Stomach smooth muscle (tissue), 2 donors: ENCODE measurements around the gene MANF.

Experiments
- H3K27ac ChIP-seq: one replicate; pipeline ENCODE4 v1.7.0; 2013; ENCODE audit warnings: mild to moderate bottlenecking, low read length, inconsistent platforms
- H3K27me3 ChIP-seq, 2 donors: one replicate each; pipeline ENCODE4 v1.7.0; 2013; ENCODE audit warnings: low read length in 2 of 2; ENCODE audit not compliant: insufficient read depth in 2 of 2, control insufficient read depth in 1 of 2
- H3K36me3 ChIP-seq, 2 donors: one replicate each; pipeline ENCODE4 v1.7.0; 2013; ENCODE audit warnings: low read length in 2 of 2; ENCODE audit not compliant: control insufficient read depth in 2 of 2, insufficient read depth in 2 of 2
- H3K4me1 ChIP-seq: one replicate; pipeline ENCODE4 v1.7.0; 2013; ENCODE audit warnings: low read length; ENCODE audit not compliant: control insufficient read depth, insufficient read depth
- H3K4me3 ChIP-seq, 2 donors: one replicate each; pipeline ENCODE4 v1.7.0; 2013; ENCODE audit warnings: low read length in 2 of 2
- H3K9ac ChIP-seq, 2 donors: one replicate each; pipeline ENCODE4 v1.7.0; 2013; ENCODE audit warnings: low read length in 2 of 2, mild to moderate bottlenecking in 1 of 2
- H3K9me3 ChIP-seq, 2 donors: one replicate each; pipeline ENCODE4 v1.7.0; 2013; ENCODE audit warnings: low read length in 2 of 2; ENCODE audit not compliant: control insufficient read depth in 2 of 2
- donor health status: healthy.
- donor health status: Pancreatic carcinoma.

Gene MANF

DNA sequence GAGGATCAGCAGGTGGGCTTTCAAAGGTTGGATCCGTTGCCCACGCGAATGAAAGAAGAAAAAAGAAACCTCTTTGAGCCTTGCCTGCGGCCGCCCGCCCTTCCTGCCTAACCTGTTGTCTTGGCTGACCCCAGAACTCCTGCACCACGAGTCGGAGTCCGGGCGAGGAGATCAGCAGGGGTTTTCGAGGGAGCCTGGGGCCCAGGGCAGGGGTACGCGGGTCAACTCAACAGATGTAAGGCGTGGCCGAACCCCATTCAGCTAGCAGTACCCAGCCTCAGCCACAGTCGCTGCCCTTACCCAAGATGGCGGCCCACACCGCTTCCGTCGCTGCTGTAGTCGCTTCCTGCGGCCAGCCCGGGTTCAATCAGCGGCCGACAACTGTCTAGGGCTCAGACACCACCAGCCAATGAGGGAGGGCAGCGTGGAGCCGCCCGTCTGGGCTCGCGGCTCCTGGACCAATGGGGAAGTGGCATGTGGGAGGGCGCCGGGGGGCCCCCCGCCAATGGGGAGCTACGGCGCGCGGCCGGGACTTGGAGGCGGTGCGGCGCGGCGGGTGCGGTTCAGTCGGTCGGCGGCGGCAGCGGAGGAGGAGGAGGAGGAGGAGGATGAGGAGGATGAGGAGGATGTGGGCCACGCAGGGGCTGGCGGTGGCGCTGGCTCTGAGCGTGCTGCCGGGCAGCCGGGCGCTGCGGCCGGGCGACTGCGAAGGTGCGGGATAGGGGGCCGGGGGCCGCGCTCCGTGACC is at the start of gene MANF:
Gene MANF, plus strand, starts transcription at position 566 of the 748 bp plus-strand sequence. Its CDS starts 52 bp downstream, at position 618.
- H3K4me1 ChIP-seq = peaks cover 30% of the 10 kb centered on the region
- no peaks in the 10 kb centered on the region for H3K27me3 ChIP-seq
- H3K36me3 ChIP-seq = peaks cover 12 to 22% of the 10 kb centered on the region in 2 donors
- peak within 1 kb of the TSS; percentile 94 to 99 for H3K4me3 ChIP-seq
- no peaks in the 10 kb centered on the region for H3K9me3 ChIP-seq
- peak within 1 kb of the TSS; percentile 95 for H3K27ac ChIP-seq
- peak within 1 kb of the TSS; percentile 96 for H3K9ac ChIP-seq

DNA sequence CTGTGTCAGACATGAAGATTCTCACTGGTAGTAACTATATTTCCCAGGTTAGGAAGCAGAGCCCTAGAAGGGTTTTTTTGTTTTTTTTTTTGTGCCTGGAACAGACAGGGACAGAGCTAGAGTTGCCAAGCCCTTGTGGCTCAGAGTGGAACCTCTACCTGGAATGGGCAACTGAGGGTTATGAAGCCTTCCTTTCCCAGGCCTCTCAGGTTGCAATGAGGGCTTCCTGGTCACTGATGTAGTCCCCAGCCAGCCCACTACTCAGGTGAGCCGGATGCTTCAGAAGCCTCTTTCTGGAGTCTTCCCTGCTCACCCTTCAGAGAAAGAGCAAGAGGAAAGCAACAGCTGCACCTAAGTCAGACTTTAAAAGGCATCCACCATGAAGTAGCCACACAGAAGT is 48.8 kb upstream of the MANF start:
- H3K9me3 ChIP-seq = no peaks in the 10 kb centered on the region
- no peaks in the 10 kb centered on the region for H3K27me3 ChIP-seq
- H3K36me3 ChIP-seq = peaks cover 5 to 8% of the 10 kb centered on the region in 2 donors
- no peak overlapping the region for H3K4me3 ChIP-seq
- H3K27ac ChIP-seq = no peak overlapping the region
- H3K9ac ChIP-seq = no peak overlapping the region
- peaks cover 7% of the 10 kb centered on the region for H3K4me1 ChIP-seq

DNA sequence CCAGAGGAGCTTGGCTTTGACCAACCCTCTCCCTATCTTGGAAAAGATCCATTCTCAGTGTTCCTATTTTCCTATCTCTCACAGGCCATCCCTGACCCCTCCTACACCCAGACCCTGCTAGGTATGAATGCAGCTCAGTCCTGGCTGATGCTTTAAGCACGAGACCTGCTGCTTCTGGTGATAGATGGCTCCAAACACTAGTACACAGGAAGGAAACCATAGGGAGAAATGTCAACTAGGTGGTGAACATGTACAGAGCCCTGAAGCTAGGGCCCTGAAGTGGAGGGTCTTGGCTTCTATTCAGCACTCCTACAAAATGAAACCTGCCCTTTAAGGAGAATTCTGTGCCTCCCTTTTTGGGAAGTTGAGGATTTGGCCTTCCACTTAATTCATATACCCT is 47.4 kb upstream of the MANF start:
- no peak overlapping the region for H3K4me3 ChIP-seq
- no peaks in the 10 kb centered on the region for H3K27me3 ChIP-seq
- no peak overlapping the region for H3K9ac ChIP-seq
- peaks cover 7% of the 10 kb centered on the region for H3K4me1 ChIP-seq
- peaks cover 4 to 7% of the 10 kb centered on the region in 2 donors for H3K36me3 ChIP-seq
- no peak overlapping the region for H3K27ac ChIP-seq
- H3K9me3 ChIP-seq = no peaks in the 10 kb centered on the region

DNA sequence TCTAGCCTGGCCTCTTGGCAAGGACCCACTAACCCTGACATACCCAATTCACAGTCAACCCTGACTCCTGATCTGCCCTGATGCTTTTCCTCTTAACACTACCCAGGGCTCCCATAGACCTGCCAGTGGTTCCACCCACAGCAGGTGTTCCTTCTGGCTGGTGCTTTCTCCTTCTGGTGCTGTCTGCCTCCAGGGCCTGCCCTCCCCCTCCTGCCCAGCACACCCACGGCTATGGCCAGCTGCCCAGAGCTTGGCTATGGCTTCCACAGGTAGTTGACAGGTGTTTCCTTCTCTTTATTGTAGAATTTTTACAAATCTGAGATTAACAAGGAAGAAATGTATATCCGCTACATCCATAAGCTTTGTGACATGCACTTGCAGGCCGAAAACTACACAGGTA is 46.5 kb upstream of the MANF start:
- H3K27ac ChIP-seq = no peak overlapping the region
- no peaks in the 10 kb centered on the region for H3K9me3 ChIP-seq
- H3K36me3 ChIP-seq = peaks cover 0 to 5% of the 10 kb centered on the region in 2 donors
- H3K9ac ChIP-seq = no peak overlapping the region
- no peaks in the 10 kb centered on the region for H3K27me3 ChIP-seq
- no peak overlapping the region for H3K4me3 ChIP-seq
- H3K4me1 ChIP-seq = peaks cover 7% of the 10 kb centered on the region

DNA sequence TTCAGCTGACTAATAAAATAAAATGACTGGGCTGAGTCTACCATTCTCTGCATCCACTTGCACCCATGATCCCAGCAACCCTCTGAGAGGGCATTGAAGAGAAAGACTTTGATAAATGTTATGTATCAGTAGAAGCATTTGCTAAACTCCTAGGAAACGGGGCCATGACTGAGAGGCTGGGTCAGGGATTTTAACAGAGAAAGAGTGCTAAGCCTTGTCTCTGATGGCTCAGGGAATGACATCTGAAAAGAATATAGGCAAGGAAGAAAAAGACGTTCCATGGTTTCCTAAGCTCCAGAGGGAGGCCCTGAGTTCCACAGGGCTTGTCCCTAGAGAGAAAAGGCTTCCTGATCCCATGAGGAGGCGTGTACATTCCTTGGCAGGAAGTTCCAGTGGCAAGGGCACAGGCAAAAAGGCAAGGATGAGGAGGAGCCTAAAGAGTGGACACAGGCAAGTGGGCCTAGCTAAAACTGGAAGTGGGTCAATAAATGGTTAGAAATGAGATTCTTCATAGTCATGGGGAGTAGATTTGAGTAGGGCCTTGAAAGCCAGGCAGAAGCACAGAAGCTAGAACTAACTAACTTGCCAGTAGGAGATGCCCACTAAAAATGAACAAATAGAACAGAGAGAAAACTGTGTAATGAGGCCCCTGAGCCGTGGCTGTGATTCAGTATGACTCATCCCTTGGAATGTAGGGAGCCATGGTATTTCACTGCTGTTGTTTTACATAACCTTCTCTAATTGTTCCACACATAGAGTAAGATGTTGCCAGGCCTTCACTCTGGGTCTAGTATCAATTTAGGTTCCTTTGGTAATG is 44.9 kb upstream of the MANF start:
- H3K4me3 ChIP-seq = no peak overlapping the region
- peak overlapping the region; percentile 81 for H3K27ac ChIP-seq
- H3K27me3 ChIP-seq = no peaks in the 10 kb centered on the region
- H3K9ac ChIP-seq = no peak overlapping the region
- no peaks in the 10 kb centered on the region for H3K9me3 ChIP-seq
- peaks cover 0 to 5% of the 10 kb centered on the region in 2 donors for H3K36me3 ChIP-seq
- H3K4me1 ChIP-seq = peaks cover 7% of the 10 kb centered on the region

DNA sequence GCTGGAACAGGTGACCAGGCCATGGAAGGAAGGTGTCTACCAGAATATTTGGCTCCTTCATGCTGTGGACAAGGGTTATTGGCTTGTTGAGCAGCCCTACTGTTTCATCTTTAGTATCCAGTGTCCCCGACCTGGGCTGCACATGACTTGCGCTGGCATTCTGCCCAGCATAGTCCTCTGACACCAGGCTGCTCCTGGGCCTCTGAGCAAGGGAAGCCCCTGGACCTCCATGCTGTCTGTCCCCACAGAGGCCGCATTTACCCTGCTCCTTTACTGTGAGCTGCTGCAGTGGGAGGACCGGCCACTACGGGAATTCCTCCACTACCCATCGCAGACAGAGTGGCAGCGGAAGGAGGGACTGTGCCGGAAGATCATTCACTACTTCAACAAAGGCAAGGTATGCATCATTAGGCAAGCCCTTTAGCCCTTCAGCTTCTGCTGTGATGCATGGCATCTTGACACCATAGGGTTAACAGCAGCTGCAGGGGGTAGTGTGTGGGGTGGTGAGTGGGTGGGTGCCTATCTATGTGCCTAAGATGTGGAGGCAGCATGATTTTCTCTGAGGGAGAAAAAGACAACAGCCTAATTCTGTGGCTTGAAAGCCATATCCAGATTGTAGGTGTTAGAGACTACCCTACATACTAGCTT is 44.0 kb upstream of the MANF start:
- Histone ChIP-seq H3K9ac (no peak overlapping the region), H3K27ac (peak overlapping the region; percentile 81), H3K4me3 (no peak overlapping the region), H3K27me3 (no peaks in the 10 kb centered on the region), H3K9me3 (no peaks in the 10 kb centered on the region), H3K36me3 (peaks cover 0 to 5% of the 10 kb centered on the region in 2 donors), H3K4me1 (peaks cover 7% of the 10 kb centered on the region)

DNA sequence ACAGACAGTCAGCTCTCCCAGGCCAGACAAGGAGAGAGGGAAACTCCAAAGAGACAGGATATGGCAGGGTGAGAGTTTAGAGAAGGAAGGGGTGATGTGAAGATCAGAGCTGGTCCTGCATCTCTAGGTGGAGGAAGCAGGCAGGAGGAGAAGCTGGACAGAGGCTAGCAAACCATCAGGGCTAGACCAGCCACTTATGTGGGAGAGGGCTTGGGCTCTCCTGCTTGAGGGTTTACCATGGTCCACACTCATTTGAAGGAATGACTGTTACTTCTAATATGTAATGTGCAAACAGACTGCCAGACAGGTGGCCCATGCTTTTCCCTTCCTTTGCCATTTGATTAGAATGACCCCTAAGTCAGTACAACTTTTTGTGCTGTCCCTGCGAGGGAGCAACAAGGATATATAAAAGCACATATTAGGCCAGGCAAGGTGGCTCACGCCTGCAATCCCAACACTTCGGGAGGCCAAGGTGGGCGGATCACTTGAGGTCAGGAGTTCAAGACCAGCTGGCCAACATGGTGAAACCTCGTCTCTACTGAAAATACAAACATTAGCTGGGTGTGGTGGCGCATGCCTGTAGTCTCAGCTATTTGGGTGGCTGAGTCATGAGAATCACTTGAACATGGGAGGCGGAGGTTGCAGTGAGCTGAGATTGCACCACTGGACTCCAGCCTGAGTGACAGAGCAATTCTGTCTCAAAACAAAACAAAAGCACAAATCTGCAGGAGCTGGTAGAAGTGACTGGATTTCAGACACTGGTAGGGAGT is 41.0 kb upstream of the MANF start:
- Histone ChIP-seq H3K27ac (no peak overlapping the region), H3K27me3 (no peaks in the 10 kb centered on the region), H3K36me3 (peaks cover 0 to 2% of the 10 kb centered on the region in 2 donors), H3K9ac (no peak overlapping the region), H3K9me3 (no peaks in the 10 kb centered on the region), H3K4me1 (peaks cover 7% of the 10 kb centered on the region), H3K4me3 (no peak overlapping the region)

DNA sequence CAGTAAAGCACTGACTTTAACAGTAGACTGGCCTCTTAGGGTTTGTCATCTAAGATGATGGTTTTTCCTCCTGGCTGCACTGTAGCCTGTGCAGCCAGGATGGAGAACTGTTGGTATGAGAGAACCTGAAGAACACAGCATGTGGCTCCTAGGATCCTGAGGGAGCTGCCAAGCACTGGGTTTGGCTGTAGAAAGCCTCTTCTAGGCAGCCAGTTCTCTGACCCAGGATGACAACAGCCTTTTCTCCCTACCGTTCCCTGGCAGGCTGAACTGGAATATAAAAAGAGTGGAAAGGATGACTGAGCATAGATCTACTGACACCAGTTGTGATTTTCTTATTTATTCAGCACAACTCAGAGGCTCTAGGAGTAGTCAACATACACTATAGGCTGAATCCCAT is 34.3 kb upstream of the MANF start:
- Histone ChIP-seq H3K27ac (no peak overlapping the region), H3K4me3 (no peak overlapping the region), H3K27me3 (no peaks in the 10 kb centered on the region)

DNA sequence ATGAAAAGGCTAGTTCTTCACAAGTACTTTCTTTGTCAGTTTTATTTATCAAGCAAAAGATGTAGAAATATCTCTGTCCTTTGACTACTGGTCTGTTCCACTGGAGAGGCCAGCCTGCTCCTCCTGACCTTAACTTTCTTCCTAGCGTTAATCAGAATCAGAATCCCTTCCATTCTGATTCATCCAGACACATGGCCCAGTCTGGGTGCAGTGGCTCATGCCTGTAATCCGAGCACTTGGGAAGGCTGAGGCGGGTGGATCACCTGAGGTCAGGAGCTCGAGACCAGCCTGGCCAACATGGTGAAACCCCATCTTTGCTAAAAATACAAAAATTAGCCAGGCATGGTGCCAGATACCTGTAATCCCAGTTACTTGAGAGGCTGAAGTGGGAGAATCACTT is 32.0 kb upstream of the MANF start:
- Histone ChIP-seq H3K36me3 (peaks cover 3 to 16% of the 10 kb centered on the region in 2 donors), H3K27ac (no peak overlapping the region), H3K4me1 (no peaks in the 10 kb centered on the region), H3K9me3 (no peaks in the 10 kb centered on the region), H3K9ac (no peak overlapping the region), H3K27me3 (no peaks in the 10 kb centered on the region), H3K4me3 (no peak overlapping the region)

More for the DNA sequence above, 34.3 kb upstream of the MANF start:
- Histone ChIP-seq H3K9me3 (no peaks in the 10 kb centered on the region), H3K36me3 (peaks cover 0 to 9% of the 10 kb centered on the region in 2 donors), H3K9ac (no peak overlapping the region), H3K4me1 (no peaks in the 10 kb centered on the region)

DNA sequence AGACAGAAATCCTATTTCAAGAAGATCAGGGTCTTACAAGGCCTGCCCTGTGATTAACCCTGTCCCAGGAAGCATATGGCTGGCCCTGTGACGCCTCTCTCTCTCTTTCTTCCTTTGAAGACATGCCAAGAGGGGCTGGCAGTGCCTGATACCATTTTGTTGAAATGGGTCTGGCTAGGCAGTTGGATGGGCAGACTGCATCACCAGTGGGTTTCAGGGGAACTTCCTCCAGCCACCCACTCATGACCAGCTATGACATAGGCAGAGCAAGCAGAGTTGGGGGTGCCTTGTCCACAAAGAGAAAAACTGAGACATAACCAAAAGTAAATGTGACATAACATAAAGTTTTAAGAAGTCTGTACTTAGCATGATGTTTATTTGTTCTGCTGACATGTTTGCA is 31.4 kb upstream of the MANF start:
- H3K4me3 ChIP-seq = no peak overlapping the region

More for the DNA sequence above, 31.4 kb upstream of the MANF start:
- H3K9ac ChIP-seq = no peak overlapping the region
- no peaks in the 10 kb centered on the region for H3K9me3 ChIP-seq
- no peak overlapping the region for H3K27ac ChIP-seq
- H3K36me3 ChIP-seq = peaks cover 3 to 16% of the 10 kb centered on the region in 2 donors
- no peaks in the 10 kb centered on the region for H3K27me3 ChIP-seq
- H3K4me1 ChIP-seq = no peaks in the 10 kb centered on the region
